C4-2B (cell line): ENCODE measurements around the gene IL27RA.
A peak's percentile ranks its signal among the peaks of the same experiment; 100 is the strongest.

Source experiments
- H3K27ac ChIP-seq: fragments of 450-650 bp; 2 replicates; pipeline ENCODE4 v1.5.1; 2017
- CTCF ChIP-seq: fragments of 450-650 bp; conservative IDR thresholded peaks from 2 replicates; pipeline ENCODE4 v1.5.1; 2017; ENCODE audit warnings: mild to moderate bottlenecking
- ZFX ChIP-seq: fragments of 450-650 bp; IDR thresholded peaks from 2 replicates; pipeline ENCODE4 v1.6.1; 2017

The IL27RA gene

GRCh38 chr19:14089662-14090508 lies 58.3 kb downstream of the IL27RA start:
- H3K27ac ChIP-seq, result peak overlapping the region; percentile 93
- TF ChIP-seq ZFX (no peak), CTCF (no peak)

GRCh38 chr19:14090509-14091080 lies 59.0 kb downstream of the IL27RA start, which contains the start of gene SAMD1:
Gene SAMD1, minus strand, starts transcription at chr19:14090751.
- H3K27ac ChIP-seq, result peak within 1 kb of the TSS; percentile 93
- TF ChIP-seq ZFX, result no peak
- TF ChIP-seq CTCF, result no peak

DNA sequence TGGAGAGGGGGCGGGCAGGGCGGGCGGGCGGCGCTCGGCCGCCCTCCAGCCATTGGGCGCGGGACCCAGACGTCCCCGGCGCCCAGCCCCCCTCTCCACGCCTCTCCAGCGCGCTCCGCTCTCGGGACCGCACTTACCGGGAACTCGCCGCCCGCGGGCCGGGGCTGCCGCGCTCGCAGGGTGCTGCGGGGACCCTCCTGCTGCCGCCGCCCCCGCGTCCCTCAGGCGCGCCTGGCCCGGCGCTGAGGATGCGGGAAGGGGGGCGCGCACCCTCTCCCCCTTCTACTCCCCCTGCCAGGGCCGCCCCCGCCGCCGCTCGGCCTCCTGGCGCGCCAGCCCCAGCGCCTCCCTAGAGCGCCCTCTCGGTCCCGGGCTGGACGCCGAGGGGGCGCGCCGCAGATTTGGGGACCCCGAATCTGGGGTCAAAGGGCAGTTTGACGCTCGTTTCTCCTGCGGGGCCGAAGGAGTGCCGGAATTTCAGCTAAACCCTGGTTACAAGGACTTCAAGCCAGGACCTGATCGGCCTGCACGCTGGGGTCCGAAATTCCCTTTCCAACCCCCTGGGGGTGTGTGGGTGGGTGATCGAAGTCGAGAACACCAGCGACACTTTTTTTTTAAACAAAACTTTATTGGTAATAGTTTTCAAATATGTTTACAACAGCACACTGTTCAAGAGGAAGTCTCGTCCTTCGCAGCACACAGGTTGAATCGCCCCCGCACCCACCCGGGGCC lies 59.7 kb downstream of the IL27RA start:
- peak overlapping the region; percentile 93 for H3K27ac ChIP-seq
- TF ChIP-seq ZFX (peak; percentile 49; the same call in 1 of the 2 replicates), CTCF (peak; percentile 41)

- peak overlapping the region; percentile 93 for H3K27ac ChIP-seq
- TF ChIP-seq CTCF (no peak), ZFX (no peak)
Measured at GRCh38 chr19:14091813-14092462, 60.4 kb downstream of the IL27RA start.

- H3K27ac ChIP-seq, result no peak overlapping the region
Measured at GRCh38 chr19:14093117-14093823, 61.7 kb downstream of the IL27RA start.

More at GRCh38 chr19:14093117-14093823, 61.7 kb downstream of the IL27RA start:
- TF ChIP-seq CTCF, result no peak
- no peak for TF ChIP-seq ZFX
